Activated CD8-positive, alpha-beta memory T cell treated with anti-CD3 and anti-CD28 coated beads, Interleukin-2, amount 10 ng/mL, durations not matched to agents 7 days and 5 days (primary cell): ENCODE data around the gene TBC1D5. TPM values are rescaled to one million over a fixed set of nuclear protein-coding genes. Genes with fewer than 3 reads are reported as not detected.

Experiments
- ATAC-seq: fragments of 150-1000 bp; cut with Tn5 transposase; one replicate; pipeline ENCODE4 v1.10.0; 2021; ENCODE audit warnings: moderate library complexity
- CTCF ChIA-PET: fragments of 350-600 bp; sonication (Branson Sonifier 250); formaldehyde crosslinking; loops from one replicate; lab custom pipeline; 2021; ENCODE audit warnings: antibody characterized with exemption; lab: Charles Lee
- DNase-seq: peaks from one replicate; pipeline ENCODE4 v3.0.0-alpha.2; 2020
- H3K27ac Mint-ChIP-seq: one replicate; pipeline ENCODE4 v1.8.0; 2021; ENCODE audit warnings: mild to moderate bottlenecking, mixed read lengths
- H3K27me3 Mint-ChIP-seq: one replicate; pipeline ENCODE4 v1.8.0; 2021; ENCODE audit warnings: mixed read lengths
- H3K36me3 Mint-ChIP-seq: one replicate; pipeline ENCODE4 v1.8.0; 2021; ENCODE audit warnings: mild to moderate bottlenecking, mixed read lengths
- H3K4me1 Mint-ChIP-seq: one replicate; pipeline ENCODE4 v1.8.0; 2021; ENCODE audit warnings: mixed read lengths
- H3K4me3 Mint-ChIP-seq: one replicate; pipeline ENCODE4 v1.8.0; 2021; ENCODE audit warnings: mild to moderate bottlenecking, moderate library complexity, mixed read lengths
- H3K9me3 Mint-ChIP-seq: one replicate; pipeline ENCODE4 v1.8.0; 2022; ENCODE audit warnings: low read depth, mixed read lengths
- total RNA-seq, 2 experiments: library from RNA; stranded (reverse); gene quantifications; one replicate each; pipeline ENCODE4 v1.2.3, GENCODE V29; 2021

TBC1D5 gene
- total RNA-seq, 2 experiments from 2014 or later: 54.3 to 58.9 TPM

- H3K27me3 Mint-ChIP-seq: no peaks in the 10 kb centered on the region
- H3K4me3 Mint-ChIP-seq: no peak overlapping the region
- no peak overlapping the region for H3K27ac Mint-ChIP-seq
- H3K36me3 Mint-ChIP-seq: peaks cover 1% of the 10 kb centered on the region
- peaks cover 13% of the 10 kb centered on the region for H3K4me1 Mint-ChIP-seq
- DNase-seq (no peak), ATAC-seq (no peak)
- no peaks in the 10 kb centered on the region for H3K9me3 Mint-ChIP-seq
- CTCF ChIA-PET: no interaction called here
Observed at GRCh38 chr3:17238023-17238422, 504.4 kb downstream of the TBC1D5 start.

DNA sequence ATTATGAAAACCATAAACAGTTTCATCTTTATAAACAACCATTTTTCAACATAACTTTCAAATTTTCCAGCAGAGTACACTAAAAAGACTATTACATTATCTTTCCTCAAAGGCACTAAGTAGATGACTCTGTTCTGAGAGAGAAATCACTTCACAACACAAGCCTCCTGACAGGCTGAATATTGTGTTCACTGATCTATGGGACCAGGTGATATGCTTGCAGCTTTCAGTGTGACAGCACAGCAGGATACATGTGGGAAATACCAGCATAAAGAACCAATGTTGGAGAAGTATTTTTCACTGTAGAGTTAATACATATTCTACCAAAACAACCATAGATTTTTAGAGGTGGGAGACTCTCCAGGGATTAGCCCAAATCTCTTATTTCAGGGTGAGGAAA is 507.1 kb downstream of the TBC1D5 start:
- no peak for DNase-seq
- no peak overlapping the region for H3K4me3 Mint-ChIP-seq
- no peak for ATAC-seq
- no peak overlapping the region for H3K27ac Mint-ChIP-seq
- peaks cover 18% of the 10 kb centered on the region for H3K4me1 Mint-ChIP-seq
- no peaks in the 10 kb centered on the region for H3K27me3 Mint-ChIP-seq
- CTCF ChIA-PET: interaction anchor here (1.1 kb wide), 1 partner anchor 351 kb away, joined by 4 read pairs; no protein-coding TSS in a partner anchor
- peaks cover 1% of the 10 kb centered on the region for H3K36me3 Mint-ChIP-seq
- no peaks in the 10 kb centered on the region for H3K9me3 Mint-ChIP-seq

DNA sequence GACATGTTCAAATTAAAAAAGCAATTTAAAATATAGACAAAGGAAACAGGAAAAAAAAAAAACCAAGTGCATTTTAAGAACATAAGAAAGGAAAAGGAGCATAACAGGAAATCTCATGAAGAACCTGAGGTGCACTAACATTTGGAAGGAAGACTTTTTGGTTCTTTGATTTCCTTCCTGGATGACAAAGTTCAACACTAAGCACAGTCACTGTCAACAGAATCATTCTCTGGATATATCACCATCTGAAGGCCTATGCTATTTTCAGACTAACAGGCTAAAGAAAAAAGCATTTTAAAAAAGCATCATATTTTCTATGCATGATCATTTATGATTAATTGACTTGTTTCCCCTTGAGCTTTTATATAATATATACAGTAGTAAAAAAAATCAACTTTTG is 508.0 kb downstream of the TBC1D5 start:
- Mint-ChIP-seq H3K4me3 (no peak overlapping the region), H3K9me3 (no peaks in the 10 kb centered on the region), H3K27me3 (no peaks in the 10 kb centered on the region), H3K36me3 (peaks cover 1% of the 10 kb centered on the region), H3K4me1 (peaks cover 18% of the 10 kb centered on the region), H3K27ac (no peak overlapping the region)
- CTCF ChIA-PET: interaction anchor here (0.6 to 2.4 kb wide), 2 partner anchors 21 to 83 kb away, joined by 3 to 6 read pairs; no protein-coding TSS in a partner anchor
- no peak for ATAC-seq
- no peak for DNase-seq

DNA sequence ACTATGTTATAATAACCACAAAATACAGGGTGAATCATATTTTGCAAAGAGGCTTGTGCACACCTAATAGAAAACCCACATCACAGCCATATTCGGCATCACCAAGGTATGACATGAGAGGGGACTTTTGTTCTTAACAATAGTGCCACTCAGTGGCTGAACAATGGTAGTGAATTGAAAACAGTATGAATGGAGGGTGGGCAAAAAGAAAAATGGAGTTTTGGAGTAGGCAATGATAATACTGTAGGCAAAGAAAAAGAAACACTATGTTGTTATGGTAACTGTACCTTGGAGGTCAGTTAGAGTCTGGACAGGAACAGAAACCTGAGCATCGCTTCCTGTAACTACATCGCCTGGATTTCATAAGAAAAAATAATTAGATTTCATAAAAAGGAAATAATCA is 509.0 kb downstream of the TBC1D5 start:
- CTCF ChIA-PET: interaction anchor here (0.6 to 2.4 kb wide), 8 partner anchors 20 to 636 kb away, joined by 3 to 8 read pairs (median 3); no protein-coding TSS in a partner anchor
- Mint-ChIP-seq H3K36me3 (peaks cover 1% of the 10 kb centered on the region), H3K27ac (no peak overlapping the region), H3K4me1 (peaks cover 18% of the 10 kb centered on the region), H3K4me3 (no peak overlapping the region), H3K9me3 (no peaks in the 10 kb centered on the region), H3K27me3 (no peaks in the 10 kb centered on the region)
- DNase-seq: peak; percentile 51
- ATAC-seq: peak; percentile 98

DNA sequence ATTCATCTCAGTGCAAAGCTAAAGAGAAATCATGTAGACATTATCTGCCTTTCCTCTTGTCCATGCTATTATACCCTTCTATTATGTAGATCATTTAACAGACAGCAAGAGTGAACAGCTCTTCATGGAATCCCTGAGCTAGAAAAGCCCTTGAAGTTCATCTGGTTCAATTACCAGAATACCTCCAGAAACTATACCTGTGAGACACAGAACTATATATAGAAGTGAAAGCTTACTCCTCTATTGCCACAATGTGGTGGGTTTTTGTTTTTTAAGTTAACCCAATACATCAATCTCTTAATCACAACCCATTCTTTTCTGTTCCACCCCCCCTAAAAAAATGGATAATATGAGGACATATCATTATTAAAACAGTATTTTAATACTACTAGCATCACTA is 510.0 kb downstream of the TBC1D5 start:
- H3K4me3 Mint-ChIP-seq: no peak overlapping the region
- DNase-seq (no peak), ATAC-seq (no peak)
- CTCF ChIA-PET: interaction anchor here (0.9 to 2.4 kb wide), 8 partner anchors 8 to 632 kb away, joined by 3 to 15 read pairs (median 6); no protein-coding TSS in a partner anchor
- no peaks in the 10 kb centered on the region for H3K27me3 Mint-ChIP-seq
- H3K36me3 Mint-ChIP-seq: peaks cover under 1% of the 10 kb centered on the region
- H3K27ac Mint-ChIP-seq: no peak overlapping the region
- H3K4me1 Mint-ChIP-seq: peaks cover 18% of the 10 kb centered on the region
- no peaks in the 10 kb centered on the region for H3K9me3 Mint-ChIP-seq

DNA sequence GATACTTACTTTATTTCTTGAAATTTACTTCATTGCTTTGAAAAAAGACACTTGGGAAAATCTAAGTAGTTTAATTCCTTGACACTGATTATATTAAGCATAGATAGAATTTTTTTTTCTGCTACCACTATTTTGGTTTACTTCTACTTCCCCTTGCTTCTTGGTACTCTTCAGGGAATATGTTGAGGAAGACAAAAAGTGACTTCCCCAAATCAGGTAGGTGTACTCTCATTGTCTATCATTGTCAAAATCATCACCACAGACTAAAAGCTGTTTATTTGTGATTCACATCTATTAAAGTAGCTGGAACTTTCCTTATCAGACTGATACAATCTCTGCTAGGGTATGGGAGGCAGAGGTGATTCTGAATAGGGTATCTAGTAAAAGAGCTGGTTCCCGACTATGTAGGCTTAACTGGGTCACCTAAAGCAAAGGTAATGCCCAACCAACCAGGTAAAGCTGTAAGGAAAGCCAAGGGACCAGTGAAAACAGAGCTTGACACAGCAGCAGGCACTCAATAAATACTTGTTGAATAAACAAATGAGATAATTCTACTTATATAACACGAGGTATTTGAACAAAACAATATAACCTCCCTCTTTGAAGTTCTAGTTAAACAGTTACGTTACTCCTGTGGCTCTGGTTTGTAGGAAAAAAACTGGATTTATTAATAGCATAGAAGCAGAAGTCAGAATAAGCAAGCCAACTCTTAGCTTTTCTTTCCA is 510.7 kb downstream of the TBC1D5 start:
- Mint-ChIP-seq H3K9me3 (no peaks in the 10 kb centered on the region), H3K4me1 (peaks cover 20% of the 10 kb centered on the region), H3K27me3 (no peaks in the 10 kb centered on the region), H3K4me3 (no peak overlapping the region), H3K36me3 (no peaks in the 10 kb centered on the region), H3K27ac (no peak overlapping the region)
- ATAC-seq (no peak), DNase-seq (no peak)
- CTCF ChIA-PET: interaction anchor here (0.9 to 2.0 kb wide), 7 partner anchors 9 to 631 kb away, joined by 3 to 15 read pairs (median 7); no protein-coding TSS in a partner anchor

DNA sequence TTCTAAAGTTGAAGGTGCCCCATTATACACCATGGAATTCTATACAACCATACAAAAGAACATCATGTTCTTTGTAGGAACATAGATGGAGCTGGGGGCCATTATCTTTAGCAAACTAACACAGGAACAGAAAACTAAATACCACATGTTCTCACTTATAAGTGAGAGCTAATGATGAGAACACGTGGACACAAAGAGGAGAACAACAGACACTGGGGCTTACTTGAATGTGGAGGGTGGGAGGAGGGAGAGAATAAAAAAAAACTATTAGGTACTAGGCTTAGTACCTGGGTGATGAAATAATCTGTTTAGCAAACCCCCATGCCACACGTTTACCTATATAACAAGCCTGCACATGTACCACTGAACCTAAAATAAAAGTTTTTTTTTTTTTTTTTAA is 515.0 kb downstream of the TBC1D5 start:
- peaks cover 2% of the 10 kb centered on the region for H3K36me3 Mint-ChIP-seq
- DNase-seq (no peak), ATAC-seq (no peak)
- H3K4me1 Mint-ChIP-seq: peaks cover 5% of the 10 kb centered on the region
- no peaks in the 10 kb centered on the region for H3K9me3 Mint-ChIP-seq
- CTCF ChIA-PET: interaction anchor here (1.2 kb wide), 1 partner anchor 16 kb away, joined by 3 read pairs; no protein-coding TSS in a partner anchor
- no peak overlapping the region for H3K4me3 Mint-ChIP-seq
- no peak overlapping the region for H3K27ac Mint-ChIP-seq
- H3K27me3 Mint-ChIP-seq: no peaks in the 10 kb centered on the region

DNA sequence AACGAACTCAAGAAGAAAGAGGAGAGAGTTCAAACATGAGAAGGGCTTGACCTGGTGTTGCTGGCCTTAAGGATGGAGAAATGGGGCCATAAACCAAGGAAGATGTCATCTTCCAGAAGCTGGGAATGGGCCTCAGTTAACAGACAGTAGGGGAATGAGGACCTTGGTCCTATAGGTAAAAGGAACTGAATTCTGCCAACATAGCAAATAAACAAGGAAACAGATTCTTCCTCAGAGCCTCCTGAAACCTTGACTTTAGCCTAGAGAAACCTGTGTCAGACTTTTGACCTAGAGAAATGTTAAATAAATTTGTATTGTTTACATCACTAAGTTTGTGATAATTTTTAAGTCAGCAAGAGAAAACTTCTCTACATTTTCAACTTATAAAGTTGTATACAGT is 520.9 kb downstream of the TBC1D5 start:
- Mint-ChIP-seq H3K27ac (no peak overlapping the region), H3K4me3 (no peak overlapping the region), H3K9me3 (peaks cover 8% of the 10 kb centered on the region), H3K27me3 (no peaks in the 10 kb centered on the region), H3K36me3 (peaks cover 28% of the 10 kb centered on the region), H3K4me1 (no peaks in the 10 kb centered on the region)
- ATAC-seq: no peak
- CTCF ChIA-PET: no interaction called here
- no peak for DNase-seq

GRCh38 chr3:17219593-17219992 is 522.8 kb downstream of the TBC1D5 start:
- DNase-seq (no peak), ATAC-seq (no peak)
- Mint-ChIP-seq H3K27ac (no peak overlapping the region), H3K36me3 (peaks cover 28% of the 10 kb centered on the region), H3K9me3 (peaks cover 8% of the 10 kb centered on the region), H3K27me3 (no peaks in the 10 kb centered on the region), H3K4me3 (no peak overlapping the region), H3K4me1 (no peaks in the 10 kb centered on the region)
- CTCF ChIA-PET: interaction anchor here (1.5 kb wide), 1 partner anchor 194 kb away, joined by 3 read pairs; no protein-coding TSS in a partner anchor

GRCh38 chr3:17218587-17218986 is 523.8 kb downstream of the TBC1D5 start:
- Mint-ChIP-seq H3K4me1 (no peaks in the 10 kb centered on the region), H3K4me3 (no peak overlapping the region), H3K27me3 (no peaks in the 10 kb centered on the region), H3K27ac (no peak overlapping the region), H3K36me3 (peaks cover 32% of the 10 kb centered on the region), H3K9me3 (peaks cover 8% of the 10 kb centered on the region)
- CTCF ChIA-PET: interaction anchor here (1.0 kb wide), 1 partner anchor 35 kb away, joined by 3 read pairs; no protein-coding TSS in a partner anchor
- ATAC-seq: no peak
- DNase-seq: no peak

DNA sequence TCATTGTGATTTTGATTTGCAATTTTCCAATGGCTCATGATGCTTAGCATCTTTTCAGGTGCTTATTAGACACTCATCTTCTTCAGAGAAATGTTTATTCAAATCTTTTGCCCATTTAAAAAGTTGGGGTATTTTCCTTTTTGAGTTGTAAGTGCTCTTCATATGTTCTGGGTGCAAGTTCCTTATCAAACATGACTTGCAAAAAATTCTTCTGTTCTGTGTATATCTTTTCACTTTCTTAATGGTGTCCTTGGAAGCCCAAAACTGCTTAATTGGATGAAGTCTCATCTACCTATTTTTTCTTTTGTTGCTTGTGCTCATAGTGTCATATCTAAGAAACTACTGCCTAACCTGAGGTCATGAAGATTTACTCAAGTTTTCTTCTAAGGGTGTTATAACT is 524.8 kb downstream of the TBC1D5 start:
- CTCF ChIA-PET: interaction anchor here (0.5 to 1.0 kb wide), 2 partner anchors 34 to 135 kb away, joined by 3 to 4 read pairs; no protein-coding TSS in a partner anchor
- no peak for ATAC-seq
- Mint-ChIP-seq H3K27me3 (no peaks in the 10 kb centered on the region), H3K9me3 (peaks cover 8% of the 10 kb centered on the region), H3K4me1 (no peaks in the 10 kb centered on the region), H3K27ac (no peak overlapping the region), H3K4me3 (no peak overlapping the region), H3K36me3 (peaks cover 34% of the 10 kb centered on the region)
- no peak for DNase-seq

- Mint-ChIP-seq H3K4me3 (no peak overlapping the region), H3K27me3 (no peaks in the 10 kb centered on the region), H3K9me3 (no peaks in the 10 kb centered on the region), H3K4me1 (no peaks in the 10 kb centered on the region), H3K27ac (no peak overlapping the region), H3K36me3 (peaks cover 26% of the 10 kb centered on the region)
- CTCF ChIA-PET: interaction anchor here (0.8 to 1.2 kb wide), 2 partner anchors 21 to 328 kb away, joined by 3 to 5 read pairs; partner anchors contain the start of gene PLCL2
- DNase-seq (no peak), ATAC-seq (no peak)
Observed at GRCh38 chr3:17213102-17213501, 529.3 kb downstream of the TBC1D5 start.

GRCh38 chr3:17207979-17208378 is 534.5 kb downstream of the TBC1D5 start:
- ATAC-seq (no peak), DNase-seq (no peak)
- H3K36me3 Mint-ChIP-seq: peaks cover 38% of the 10 kb centered on the region
- H3K4me3 Mint-ChIP-seq: no peak overlapping the region
- no peaks in the 10 kb centered on the region for H3K27me3 Mint-ChIP-seq
- CTCF ChIA-PET: interaction anchor here (0.9 kb wide), 1 partner anchor 206 kb away, joined by 3 read pairs; no protein-coding TSS in a partner anchor
- H3K9me3 Mint-ChIP-seq: peaks cover 2% of the 10 kb centered on the region
- no peaks in the 10 kb centered on the region for H3K4me1 Mint-ChIP-seq
- H3K27ac Mint-ChIP-seq: no peak overlapping the region

DNA sequence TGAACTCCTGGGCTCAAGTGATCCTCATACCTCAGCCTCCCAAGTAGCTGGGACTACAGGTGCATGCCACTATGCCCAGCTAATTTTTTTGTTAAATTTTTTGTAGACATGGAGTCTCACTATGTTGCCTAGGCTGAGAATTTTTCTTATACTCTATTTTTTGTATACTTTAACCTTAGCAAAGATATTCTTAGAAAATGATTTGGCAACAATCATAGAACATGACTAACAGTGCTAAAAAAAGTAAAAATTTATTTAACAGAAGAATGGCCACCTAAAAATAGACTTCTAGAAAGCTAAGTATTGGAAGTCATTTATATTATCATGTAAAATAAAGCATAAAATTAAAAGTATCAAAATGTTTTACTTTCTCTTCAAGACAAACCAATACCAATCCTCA is 535.4 kb downstream of the TBC1D5 start:
- Mint-ChIP-seq H3K4me3 (no peak overlapping the region), H3K27ac (no peak overlapping the region), H3K4me1 (no peaks in the 10 kb centered on the region), H3K27me3 (no peaks in the 10 kb centered on the region), H3K9me3 (peaks cover 7% of the 10 kb centered on the region), H3K36me3 (peaks cover 45% of the 10 kb centered on the region)
- DNase-seq: no peak
- CTCF ChIA-PET: no interaction called here
- no peak for ATAC-seq
